OCI-LY1 (cell line): Measurements from ENCODE around the gene LAMA3.

ENCODE experiments used
- H2AFZ ChIP-seq: fragments of 200-600 bp; sonication (generic), shearing (Covaris generic); 2 replicates; pipeline ENCODE4 v1.6.0; 2014; ENCODE audit warnings: antibody characterized with exemption, mild to moderate bottlenecking, low read length
- H3F3A ChIP-seq: fragments of 200-600 bp; sonication (generic), shearing (Covaris generic); 2 replicates; pipeline ENCODE4 v1.6.0; 2014; ENCODE audit warnings: mild to moderate bottlenecking, antibody characterized with exemption, low read length, moderate library complexity; ENCODE audit not compliant: insufficient read depth
- H3K27ac ChIP-seq: fragments of 200-600 bp; sonication (generic); 2 replicates; pipeline ENCODE4 v1.5.1; 2014; ENCODE audit warnings: low read length, mixed run types, mild to moderate bottlenecking, low read depth; ENCODE audit not compliant: poor library complexity, severe bottlenecking
- H3K27me3 ChIP-seq: fragments of 200-600 bp; sonication (generic); 2 replicates; pipeline ENCODE4 v1.6.0; 2014; ENCODE audit warnings: antibody characterized with exemption, mild to moderate bottlenecking, low read length, moderate library complexity; ENCODE audit not compliant: insufficient read depth
- H3K36me3 ChIP-seq: fragments of 200-600 bp; sonication (generic); 2 replicates; pipeline ENCODE4 v1.6.1; 2014; ENCODE audit warnings: mild to moderate bottlenecking, antibody characterized with exemption, low read length, moderate library complexity, mixed read lengths; ENCODE audit not compliant: insufficient read depth
- H3K4me1 ChIP-seq: fragments of 200-600 bp; sonication (generic); 2 replicates; pipeline ENCODE4 v1.5.1; 2014; ENCODE audit warnings: mild to moderate bottlenecking, low read length, moderate library complexity; ENCODE audit not compliant: insufficient read depth, severe bottlenecking
- H3K4me2 ChIP-seq: fragments of 200-600 bp; sonication (generic), shearing (Covaris generic); 2 replicates; pipeline ENCODE4 v1.6.1; 2014; ENCODE audit warnings: low read length
- H3K4me3 ChIP-seq: fragments of 200-600 bp; sonication (generic); 2 replicates; pipeline ENCODE4 v1.5.1; 2014; ENCODE audit warnings: low read length, low read depth, mild to moderate bottlenecking, mixed read lengths; ENCODE audit not compliant: poor library complexity, severe bottlenecking
- H3K79me2 ChIP-seq: fragments of 200-600 bp; shearing (Covaris generic); 2 replicates; pipeline ENCODE4 v1.6.1; 2016; ENCODE audit warnings: mixed run types, low read length, mixed read lengths; ENCODE audit not compliant: insufficient read depth
- H3K9ac ChIP-seq: fragments of 200-600 bp; sonication (generic), shearing (Covaris generic); 2 replicates; pipeline ENCODE4 v1.6.1; 2014; ENCODE audit warnings: mild to moderate bottlenecking, low read length, mixed read lengths
- H3K9me2 ChIP-seq: fragments of 200-600 bp; sonication (generic), shearing (Covaris generic); 2 replicates; pipeline ENCODE4 v1.6.1; 2014; ENCODE audit warnings: low read depth, mild to moderate bottlenecking, low read length, mixed read lengths
- H3K9me3 ChIP-seq: fragments of 200-600 bp; shearing (Covaris generic); 2 replicates; pipeline ENCODE4 v1.6.1; 2014; ENCODE audit warnings: low read length, mixed read lengths
- H4K20me1 ChIP-seq: fragments of 200-600 bp; sonication (generic), shearing (Covaris generic); 2 replicates; pipeline ENCODE4 v1.6.0; 2016; ENCODE audit warnings: mild to moderate bottlenecking, low read length; ENCODE audit not compliant: insufficient read depth
- EZH2 ChIP-seq: fragments of 200-600 bp; sonication (generic), shearing (Covaris generic); IDR thresholded peaks from 2 replicates; pipeline ENCODE4 v1.8.0; 2017; ENCODE audit warnings: borderline replicate concordance, mixed run types, mild to moderate bottlenecking, antibody characterized with exemption, low read length, moderate library complexity, mixed read lengths
- TF ChIP-seq, protein P1 (sequence below): fragments of 200-600 bp; sonication (generic), shearing (Covaris generic); IDR thresholded peaks from 2 replicates; pipeline ENCODE4 v1.5.1; 2017; ENCODE audit warnings: mild to moderate bottlenecking, antibody characterized with exemption, low read length, moderate library complexity, mixed read lengths

Gene LAMA3

DNA sequence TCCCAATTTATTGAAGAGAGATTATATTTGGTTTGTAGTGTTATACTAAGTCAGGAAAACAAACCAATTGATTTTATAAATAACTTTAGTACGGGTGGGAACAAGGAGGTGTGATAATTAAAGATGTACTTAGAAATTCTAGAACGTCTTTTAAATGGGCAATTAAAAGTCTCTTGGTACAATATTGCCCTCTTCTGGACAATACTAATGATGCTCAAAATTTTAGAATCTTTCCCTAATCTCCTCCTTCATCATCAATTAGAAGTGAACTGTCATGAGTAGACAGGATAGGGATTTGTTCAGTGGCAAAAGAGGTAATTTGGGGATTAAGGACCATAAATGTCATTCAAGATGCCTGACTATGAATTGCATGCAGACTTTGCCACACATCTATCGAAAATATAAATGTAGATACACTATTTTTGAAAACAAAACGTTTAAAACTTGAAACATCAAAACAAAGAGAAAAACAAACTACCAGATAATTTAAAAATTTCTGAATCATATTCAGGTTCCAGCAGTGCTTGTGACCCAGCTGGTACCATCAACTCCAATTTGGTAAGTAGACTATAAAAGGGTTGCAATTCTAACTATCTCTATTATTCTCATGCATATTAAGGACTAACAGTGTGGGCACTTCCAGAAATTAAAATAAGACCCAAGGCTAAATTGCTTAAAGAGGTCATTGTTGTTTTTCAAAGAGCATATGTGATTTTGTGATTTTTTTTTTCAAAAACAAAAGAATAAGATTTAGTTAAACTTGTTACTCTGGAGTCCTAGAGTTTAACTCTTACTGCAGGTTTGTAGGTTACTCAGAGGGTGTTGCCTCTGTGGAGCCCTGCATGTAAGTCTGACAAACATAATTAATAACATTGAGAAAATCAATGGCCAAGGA lies 123.5 kb downstream of the LAMA3 start:
- Histone ChIP-seq H3K4me1 (no peaks in the 10 kb centered on the region), H3K9me3 (no peaks in the 10 kb centered on the region), H4K20me1 (no peaks in the 10 kb centered on the region), H3K27ac (no peak overlapping the region), H3K9ac (no peak overlapping the region), H2AFZ (no peak overlapping the region), H3K36me3 (no peaks in the 10 kb centered on the region), H3K4me3 (no peak overlapping the region), H3K27me3 (no peaks in the 10 kb centered on the region), H3F3A (no peaks in the 10 kb centered on the region), H3K79me2 (no peaks in the 10 kb centered on the region), H3K9me2 (no peaks in the 10 kb centered on the region), H3K4me2 (no peak overlapping the region)
- TF ChIP-seq EZH2: no peak
- TF ChIP-seq, protein P1, sequence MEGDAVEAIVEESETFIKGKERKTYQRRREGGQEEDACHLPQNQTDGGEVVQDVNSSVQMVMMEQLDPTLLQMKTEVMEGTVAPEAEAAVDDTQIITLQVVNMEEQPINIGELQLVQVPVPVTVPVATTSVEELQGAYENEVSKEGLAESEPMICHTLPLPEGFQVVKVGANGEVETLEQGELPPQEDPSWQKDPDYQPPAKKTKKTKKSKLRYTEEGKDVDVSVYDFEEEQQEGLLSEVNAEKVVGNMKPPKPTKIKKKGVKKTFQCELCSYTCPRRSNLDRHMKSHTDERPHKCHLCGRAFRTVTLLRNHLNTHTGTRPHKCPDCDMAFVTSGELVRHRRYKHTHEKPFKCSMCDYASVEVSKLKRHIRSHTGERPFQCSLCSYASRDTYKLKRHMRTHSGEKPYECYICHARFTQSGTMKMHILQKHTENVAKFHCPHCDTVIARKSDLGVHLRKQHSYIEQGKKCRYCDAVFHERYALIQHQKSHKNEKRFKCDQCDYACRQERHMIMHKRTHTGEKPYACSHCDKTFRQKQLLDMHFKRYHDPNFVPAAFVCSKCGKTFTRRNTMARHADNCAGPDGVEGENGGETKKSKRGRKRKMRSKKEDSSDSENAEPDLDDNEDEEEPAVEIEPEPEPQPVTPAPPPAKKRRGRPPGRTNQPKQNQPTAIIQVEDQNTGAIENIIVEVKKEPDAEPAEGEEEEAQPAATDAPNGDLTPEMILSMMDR: peak; percentile 48; the same call in 1 of the 2 replicates

DNA sequence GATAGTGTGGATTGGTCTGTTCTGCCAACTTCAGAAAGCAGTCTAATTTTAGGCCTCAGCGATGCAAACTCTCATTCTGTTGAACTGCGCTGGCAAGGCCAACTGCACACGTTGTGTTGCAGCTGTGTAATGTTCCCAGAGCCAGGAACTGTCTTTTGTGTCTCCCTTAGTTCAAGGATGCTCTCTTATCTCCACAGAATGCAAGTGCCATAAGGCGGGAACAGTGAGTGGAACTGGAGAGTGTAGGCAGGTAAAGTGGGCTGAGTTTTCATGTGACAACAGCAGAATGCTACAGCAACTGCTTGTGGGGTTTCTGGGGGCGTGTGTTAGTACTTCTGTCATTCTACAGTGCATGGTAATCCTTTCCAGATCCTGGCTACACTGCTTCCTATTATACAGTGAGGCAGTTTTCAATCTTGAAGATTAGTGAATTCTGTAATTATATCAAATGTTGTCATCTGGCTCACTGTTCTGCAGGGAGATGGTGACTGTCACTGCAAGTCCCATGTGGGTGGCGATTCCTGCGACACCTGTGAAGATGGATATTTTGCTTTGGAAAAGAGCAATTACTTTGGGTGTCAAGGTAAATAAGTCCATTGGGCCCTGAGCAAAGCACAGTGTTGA lies 125.8 kb downstream of the LAMA3 start:
- Histone ChIP-seq H4K20me1 (no peaks in the 10 kb centered on the region), H3K4me2 (no peak overlapping the region), H3K9me2 (no peaks in the 10 kb centered on the region), H3K27ac (no peak overlapping the region), H3K27me3 (no peaks in the 10 kb centered on the region), H3K9me3 (no peaks in the 10 kb centered on the region), H3K79me2 (no peaks in the 10 kb centered on the region), H3K4me3 (no peak overlapping the region), H2AFZ (no peak overlapping the region), H3K36me3 (no peaks in the 10 kb centered on the region), H3F3A (no peaks in the 10 kb centered on the region), H3K9ac (no peak overlapping the region), H3K4me1 (no peaks in the 10 kb centered on the region)
- TF ChIP-seq, protein P1: no peak
- no peak for TF ChIP-seq EZH2

DNA sequence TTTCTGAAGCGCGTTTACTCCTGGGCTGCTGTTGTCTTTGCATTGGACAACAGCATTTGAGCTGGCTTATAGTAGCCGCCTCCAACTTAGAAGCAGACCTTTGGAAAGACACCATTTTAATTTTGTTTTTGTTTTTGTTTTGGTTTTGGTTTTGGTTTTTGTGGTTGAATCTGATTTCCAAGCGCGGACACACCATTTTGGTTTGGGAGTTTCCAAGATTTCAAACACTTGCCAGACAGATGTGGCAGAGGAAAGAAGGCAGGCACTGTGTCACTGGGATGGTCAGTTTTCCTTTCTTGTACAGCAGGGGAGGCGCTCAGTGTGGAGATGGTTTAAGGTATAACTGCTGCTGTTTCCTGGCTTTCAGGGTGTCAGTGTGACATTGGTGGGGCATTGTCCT lies 126.8 kb downstream of the LAMA3 start:
- no peak overlapping the region for H3K4me3 ChIP-seq
- no peak for TF ChIP-seq EZH2
- TF ChIP-seq, protein P1: no peak
- H3K4me2 ChIP-seq: no peak overlapping the region
- no peak overlapping the region for H2AFZ ChIP-seq
- H3K9ac ChIP-seq: no peak overlapping the region
- no peaks in the 10 kb centered on the region for H3F3A ChIP-seq
- H3K79me2 ChIP-seq: no peaks in the 10 kb centered on the region
- H3K27me3 ChIP-seq: no peaks in the 10 kb centered on the region
- H4K20me1 ChIP-seq: no peaks in the 10 kb centered on the region
- no peak overlapping the region for H3K27ac ChIP-seq
- H3K9me2 ChIP-seq: no peaks in the 10 kb centered on the region
- H3K9me3 ChIP-seq: no peaks in the 10 kb centered on the region
- H3K36me3 ChIP-seq: no peaks in the 10 kb centered on the region
- no peaks in the 10 kb centered on the region for H3K4me1 ChIP-seq
